GM18517 (cell line): ENCODE data around the gene FLNC.

Experiments used
- ATAC-seq: cut with Tn5 transposase; IDR thresholded peaks from one replicate; pipeline ENCODE4 v1.9.1; 2021; ENCODE audit warnings: mild to moderate bottlenecking, moderate library complexity; ENCODE audit not compliant: unreplicated experiment

Gene FLNC

GRCh38 chr7:128861957-128862570, 31.9 kb downstream of the FLNC start:
- ATAC-seq, result no peak

GRCh38 chr7:128862571-128863432, 32.6 kb downstream of the FLNC start, which contains the start of gene ATP6V1F:
Gene ATP6V1F (plus strand): TSS chr7:128862856. CDS start chr7:128862905, 49 bp downstream.
- peak; percentile 92 for ATAC-seq

GRCh38 chr7:128863433-128863989, 33.3 kb downstream of the FLNC start:
- peak; percentile 38 for ATAC-seq

GRCh38 chr7:128865303-128865702, 35.1 kb downstream of the FLNC start:
- ATAC-seq, result no peak

GRCh38 chr7:128865996-128866877, 36.0 kb downstream of the FLNC start:
- ATAC-seq, result no peak

GRCh38 chr7:128867241-128867640, 37.0 kb downstream of the FLNC start:
- ATAC-seq, result no peak

- no peak for ATAC-seq
Observed at GRCh38 chr7:128867842-128868623, 37.8 kb downstream of the FLNC start.

GRCh38 chr7:128868624-128869137, 38.5 kb downstream of the FLNC start:
- ATAC-seq, result no peak

GRCh38 chr7:128869138-128869943, 39.1 kb downstream of the FLNC start:
- ATAC-seq, result peak; percentile 60

- ATAC-seq, result peak; percentile 11
Observed at GRCh38 chr7:128869944-128870285, 39.7 kb downstream of the FLNC start.

- no peak for ATAC-seq
Observed at GRCh38 chr7:128871050-128871449, 40.8 kb downstream of the FLNC start.

- ATAC-seq, result no peak
Observed at GRCh38 chr7:128872394-128872824, 42.2 kb downstream of the FLNC start.

GRCh38 chr7:128873234-128873633, 43.0 kb downstream of the FLNC start:
- no peak for ATAC-seq

GRCh38 chr7:128874140-128875031, 44.2 kb downstream of the FLNC start:
- no peak for ATAC-seq

- no peak for ATAC-seq
Observed at GRCh38 chr7:128875523-128875948, 45.3 kb downstream of the FLNC start.

GRCh38 chr7:128876127-128876526, 45.9 kb downstream of the FLNC start:
- ATAC-seq, result no peak

GRCh38 chr7:128876586-128876977, 46.4 kb downstream of the FLNC start:
- ATAC-seq, result no peak
